Testis (tissue), 3 donors: Measurements from ENCODE around the gene OBSCN. TPM values are rescaled to one million over a fixed set of nuclear protein-coding genes. Genes with fewer than 3 reads are reported as not detected.

Experiments
- DNase-seq: peaks from one replicate; pipeline ENCODE4 v3.0.0-alpha.2; 2019
- H3K27ac ChIP-seq, 2 donors: fragments of 200-600 bp; sonication (generic); one replicate each; pipeline ENCODE4 v1.5.1; 2019
- H3K27me3 ChIP-seq: fragments of 200-600 bp; sonication (generic); one replicate; pipeline ENCODE4 v1.5.1; 2019
- H3K36me3 ChIP-seq: fragments of 200-600 bp; sonication (generic); one replicate; pipeline ENCODE4 v1.5.1; 2017; ENCODE audit warnings: low read depth; ENCODE audit errors: missing control alignments
- H3K4me1 ChIP-seq: fragments of 200-600 bp; sonication (generic); one replicate; pipeline ENCODE4 v1.5.1; 2019
- H3K4me3 ChIP-seq, 2 donors: fragments of 200-600 bp; sonication (generic); one replicate each; pipeline ENCODE4 v1.5.1; 2017 to 2019
- H3K9me3 ChIP-seq: fragments of 200-600 bp; sonication (generic); one replicate; pipeline ENCODE4 v1.5.1; 2017
- CTCF ChIP-seq, 3 experiments: fragments of 450-650 bp in 2 of 3; fragments of 200-600 bp in 1 of 3; sonication (generic) in 1 of 3; IDR thresholded peaks; one replicate each; pipeline ENCODE4 v1.5.1; 2016 to 2019; ENCODE audit warnings: antibody characterized with exemption in 3 of 3, mild to moderate bottlenecking in 2 of 3, moderate library complexity in 1 of 3
- POLR2A ChIP-seq: fragments of 450-650 bp; IDR thresholded peaks from one replicate; pipeline ENCODE4 v1.6.1; 2017; ENCODE audit warnings: antibody characterized with exemption, mild to moderate bottlenecking, moderate library complexity
- WGBS, 2 donors: methylation state at CpG; one replicate each; pipeline ENCODE4 v1.1.5; 2018; 5-methylcytosine and 5-hydroxymethylcytosine counted together
- intact Hi-C: fragments of 100-400 bp; cut with DNase I; formaldehyde crosslinking; loops from one replicate; pipeline ENCODE4 v1.15.1; 2023; ENCODE audit warnings: low total_unique reads
- polyA plus RNA-seq: library from polyadenylated mRNA; stranded (reverse); fragments of 350-450 nt; fragmentation: Illumina TruSeq; extraction: RNeasy Lipid Tissue Mini Kit (QIAGEN cat#74804); gene quantifications from one replicate; pipeline ENCODE4 v1.2.3, GENCODE V29; 2014; ENCODE audit warnings: low read depth, low replicate concordance; ENCODE audit not compliant: insufficient read depth
- total RNA-seq, 2 donors: library from RNA; depleted of rRNA; stranded (reverse); fragments of >200 nt; gene quantifications; one replicate each; pipeline ENCODE4 v1.2.3, GENCODE V29; 2016

OBSCN gene
- total and polyA plus RNA-seq, 3 donors from 2014 or later: 8.3 to 30.0 (median 28.6) TPM

GRCh38 chr1:228339766-228340685 lies 132.2 kb downstream of the OBSCN start:
- H3K4me1 ChIP-seq: no peaks in the 10 kb centered on the region
- no peak overlapping the region for H3K4me3 ChIP-seq
- H3K27me3 ChIP-seq: no peaks in the 10 kb centered on the region
- H3K9me3 ChIP-seq: no peaks in the 10 kb centered on the region
- intact Hi-C loops: no loop called here
- no peaks in the 10 kb centered on the region for H3K36me3 ChIP-seq
- no peak overlapping the region for H3K27ac ChIP-seq
- TF ChIP-seq POLR2A (no peak), CTCF (IDR thresholded peaks at IDR 0.05) (no peak)
- DNase-seq: no peak
- 79 to 93% methylated on average over 7 to 23 of the region's 24 CpGs for WGBS, 2 donors

- Histone ChIP-seq H3K36me3 (no peaks in the 10 kb centered on the region), H3K27me3 (no peaks in the 10 kb centered on the region), H3K4me3 (no peak overlapping the region), H3K27ac (no peak overlapping the region), H3K4me1 (no peaks in the 10 kb centered on the region), H3K9me3 (no peaks in the 10 kb centered on the region)
- DNase-seq: no peak
- intact Hi-C loops: no loop called here
- WGBS, 2 donors: 88 to 97% methylated on average over 6 to 39 of the region's 39 CpGs
- TF ChIP-seq CTCF (IDR thresholded peaks at IDR 0.05) (no peak), POLR2A (no peak)
These were observed 133.0 kb downstream of the OBSCN start for GRCh38 chr1:228340686-228341449.

GRCh38 chr1:228341450-228341813 lies 133.6 kb downstream of the OBSCN start:
- TF ChIP-seq CTCF (IDR thresholded peaks at IDR 0.05) (no peak), POLR2A (no peak)
- no peak overlapping the region for H3K4me3 ChIP-seq
- H3K27ac ChIP-seq: no peak overlapping the region
- no peaks in the 10 kb centered on the region for H3K4me1 ChIP-seq
- no peaks in the 10 kb centered on the region for H3K36me3 ChIP-seq
- H3K9me3 ChIP-seq: no peaks in the 10 kb centered on the region
- DNase-seq: no peak
- intact Hi-C loops: no loop called here
- 85 to 91% methylated on average over 5 to 17 of the region's 17 CpGs for WGBS, 2 donors
- H3K27me3 ChIP-seq: no peaks in the 10 kb centered on the region

- Histone ChIP-seq H3K4me3 (no peak overlapping the region), H3K27me3 (no peaks in the 10 kb centered on the region), H3K4me1 (no peaks in the 10 kb centered on the region), H3K9me3 (no peaks in the 10 kb centered on the region), H3K36me3 (no peaks in the 10 kb centered on the region), H3K27ac (no peak overlapping the region)
- TF ChIP-seq CTCF (IDR thresholded peaks at IDR 0.05) (no peak), POLR2A (no peak)
- WGBS, 2 donors: 94 to 95% methylated on average over 9 to 19 of the region's 20 CpGs
- intact Hi-C loops: no loop called here
- DNase-seq: no peak
These were observed 134.2 kb downstream of the OBSCN start for GRCh38 chr1:228341814-228342626.
